ENCODE measurements around the gene DSCAM. TPM values are rescaled to one million over a fixed set of nuclear protein-coding genes. Genes with fewer than 3 reads are reported as not detected.
A peak's percentile ranks its signal among the peaks of the same experiment; 100 is the strongest.

The DSCAM gene
- total RNA-seq, 1 experiment from 2014 or later = not detected

- DNase-seq (ENCODE audit: low read depth) = no peak
These were observed 602.0 kb downstream of the DSCAM start for GRCh38 chr21:40244981-40245380.

- no peak for DNase-seq (ENCODE audit: low read depth)
These were observed 603.3 kb downstream of the DSCAM start for GRCh38 chr21:40243685-40244084.

GRCh38 chr21:40242586-40243265 is 604.2 kb downstream of the DSCAM start:
- no peak for DNase-seq (ENCODE audit: low read depth)

GRCh38 chr21:40235528-40235927 is 611.4 kb downstream of the DSCAM start:
- no peak for DNase-seq (ENCODE audit: low read depth)

- DNase-seq (ENCODE audit: low read depth) = no peak
These were observed 615.0 kb downstream of the DSCAM start for GRCh38 chr21:40231979-40232378.

GRCh38 chr21:40227096-40227495 is 619.9 kb downstream of the DSCAM start:
- DNase-seq (ENCODE audit: low read depth) = no peak

GRCh38 chr21:40215941-40216340 is 631.0 kb downstream of the DSCAM start:
- no peak for DNase-seq (ENCODE audit: low read depth)

- DNase-seq (ENCODE audit: low read depth) = no peak
These were observed 636.7 kb downstream of the DSCAM start for GRCh38 chr21:40210251-40210650.

GRCh38 chr21:40208948-40209345 is 638.0 kb downstream of the DSCAM start:
- no peak for DNase-seq (ENCODE audit: low read depth)

- DNase-seq (ENCODE audit: low read depth) = no peak
These were observed 638.6 kb downstream of the DSCAM start for GRCh38 chr21:40208206-40208947.

- DNase-seq (ENCODE audit: low read depth) = no peak
These were observed 646.0 kb downstream of the DSCAM start for GRCh38 chr21:40200946-40201345.

GRCh38 chr21:40200126-40200525 is 646.8 kb downstream of the DSCAM start:
- DNase-seq (ENCODE audit: low read depth) = no peak

GRCh38 chr21:40194185-40194980 is 652.6 kb downstream of the DSCAM start:
- no peak for DNase-seq (ENCODE audit: low read depth)

GRCh38 chr21:40191616-40192015 is 655.3 kb downstream of the DSCAM start:
- DNase-seq (ENCODE audit: low read depth) = no peak

- DNase-seq (ENCODE audit: low read depth) = no peak
These were observed 655.8 kb downstream of the DSCAM start for GRCh38 chr21:40191196-40191595.

- no peak for DNase-seq (ENCODE audit: low read depth)
These were observed 658.9 kb downstream of the DSCAM start for GRCh38 chr21:40187946-40188654.

GRCh38 chr21:40187244-40187643 is 659.7 kb downstream of the DSCAM start:
- no peak for DNase-seq (ENCODE audit: low read depth)

- DNase-seq (ENCODE audit: low read depth) = no peak
These were observed 660.9 kb downstream of the DSCAM start for GRCh38 chr21:40186045-40186444.

GRCh38 chr21:40185208-40185607 is 661.8 kb downstream of the DSCAM start:
- no peak for DNase-seq (ENCODE audit: low read depth)

GRCh38 chr21:40182491-40182890 is 664.5 kb downstream of the DSCAM start:
- DNase-seq (ENCODE audit: low read depth) = peak; percentile 0

- no peak for DNase-seq (ENCODE audit: low read depth)
These were observed 667.8 kb downstream of the DSCAM start for GRCh38 chr21:40179166-40179565.

GRCh38 chr21:40178726-40179125 is 668.2 kb downstream of the DSCAM start:
- no peak for DNase-seq (ENCODE audit: low read depth)
